Activated naive CD8-positive, alpha-beta T cell treated with anti-CD3 and anti-CD28 coated beads, Interleukin-2, amount 10 ng/mL, durations not matched to agents 7 days and 5 days (primary cell): ENCODE measurements around the gene CBLN4. TPM values are rescaled to one million over a fixed set of nuclear protein-coding genes. Genes with fewer than 3 reads are reported as not detected.

ENCODE experiments used
- ATAC-seq: fragments of 150-1000 bp; cut with Tn5 transposase; one replicate; pipeline ENCODE4 v1.10.0; 2021; ENCODE audit warnings: low read depth, moderate library complexity
- POLR2A ChIA-PET: fragments of 350-600 bp; sonication (Branson Sonifier 250); formaldehyde crosslinking; loops from one replicate; lab custom pipeline; 2021; ENCODE audit warnings: antibody characterized with exemption; lab: Charles Lee
- DNase-seq: peaks from one replicate; pipeline ENCODE4 v3.0.0; 2021
- H3K27ac Mint-ChIP-seq: one replicate; pipeline ENCODE4 v1.8.0; 2022; ENCODE audit warnings: mild to moderate bottlenecking, mixed read lengths
- H3K27me3 Mint-ChIP-seq: one replicate; pipeline ENCODE4 v1.8.0; 2022; ENCODE audit warnings: mild to moderate bottlenecking, moderate library complexity, mixed read lengths
- H3K36me3 Mint-ChIP-seq: one replicate; pipeline ENCODE4 v1.8.0; 2021; ENCODE audit warnings: mild to moderate bottlenecking, mixed read lengths
- H3K4me1 Mint-ChIP-seq: one replicate; pipeline ENCODE4 v1.8.0; 2021; ENCODE audit warnings: mixed read lengths
- H3K4me3 Mint-ChIP-seq: one replicate; pipeline ENCODE4 v1.8.0; 2022; ENCODE audit warnings: mild to moderate bottlenecking, moderate library complexity, mixed read lengths
- H3K9me3 Mint-ChIP-seq: one replicate; pipeline ENCODE4 v1.8.0; 2021; ENCODE audit warnings: mixed read lengths
- total RNA-seq, 2 experiments: library from RNA; stranded (reverse); gene quantifications; one replicate each; pipeline ENCODE4 v1.2.3, GENCODE V29; 2021

CBLN4 gene
- total RNA-seq, 2 experiments from 2014 or later: not detected

DNA sequence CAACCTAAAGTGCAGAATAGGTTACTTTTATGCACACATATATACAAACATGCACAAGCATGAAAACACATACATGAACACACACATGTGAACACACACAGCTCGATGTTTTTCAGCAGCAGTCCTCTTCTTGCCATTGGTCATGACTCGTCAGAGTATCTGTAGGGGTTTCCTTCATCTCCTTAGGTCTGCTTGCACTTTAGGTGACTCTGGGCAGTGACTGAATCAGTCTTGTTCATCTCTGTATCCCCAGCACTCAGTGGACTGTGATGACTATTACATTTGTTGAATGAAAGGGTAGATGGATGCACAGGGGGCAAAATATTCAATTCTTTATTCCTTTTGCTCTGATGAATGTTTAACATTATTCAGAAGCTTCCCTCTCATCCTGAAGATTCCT, 26.8 kb downstream of the CBLN4 start:
- DNase-seq: no peak

DNA sequence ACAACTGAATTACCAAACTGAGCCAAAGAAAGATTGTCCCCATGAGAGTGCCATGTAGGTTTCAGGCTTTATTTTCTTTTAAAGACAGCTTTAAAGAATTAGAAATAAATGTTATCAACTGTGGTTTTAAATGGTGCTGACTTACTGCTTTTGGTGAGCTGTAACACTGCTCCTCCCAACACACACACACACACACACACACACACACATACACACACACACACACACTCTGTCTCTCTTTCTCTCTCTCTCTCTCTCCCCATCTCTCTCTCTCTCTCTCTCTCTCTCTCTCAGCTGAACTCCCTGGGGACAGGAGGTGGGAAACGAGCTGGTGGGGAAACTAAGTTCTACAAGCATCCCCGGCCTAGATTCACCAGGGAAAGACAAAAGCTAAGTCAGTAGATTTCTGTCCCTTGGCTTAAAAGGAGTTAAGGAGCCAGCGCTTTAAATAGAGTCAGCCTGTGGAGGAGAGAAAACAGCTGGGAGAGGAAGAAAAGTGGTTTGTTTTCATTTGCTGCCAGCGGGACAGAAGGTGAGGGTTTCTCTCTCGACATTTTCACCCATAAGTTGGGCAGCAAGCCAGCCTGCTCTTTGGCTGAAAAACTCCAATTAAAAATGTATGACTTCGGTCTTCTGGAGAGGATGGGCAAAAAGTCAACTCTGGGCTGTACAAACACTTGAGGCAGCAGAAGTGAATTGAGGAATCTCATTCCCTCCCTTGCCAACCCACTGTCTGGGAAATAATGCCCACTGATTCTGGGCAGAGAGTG, 27.4 kb downstream of the CBLN4 start:
- Mint-ChIP-seq H3K27me3 (no peaks in the 10 kb centered on the region), H3K36me3 (no peaks in the 10 kb centered on the region), H3K27ac (no peak overlapping the region), H3K4me1 (no peaks in the 10 kb centered on the region), H3K9me3 (peaks cover 3% of the 10 kb centered on the region), H3K4me3 (no peak overlapping the region)
- ATAC-seq (no peak), DNase-seq (no peak)
- POLR2A ChIA-PET: no interaction called here

More for the DNA sequence above, 26.8 kb downstream of the CBLN4 start:
- peaks cover 3% of the 10 kb centered on the region for H3K9me3 Mint-ChIP-seq
- H3K4me1 Mint-ChIP-seq: no peaks in the 10 kb centered on the region
- POLR2A ChIA-PET: no interaction called here
- no peak overlapping the region for H3K27ac Mint-ChIP-seq
- no peaks in the 10 kb centered on the region for H3K27me3 Mint-ChIP-seq
- H3K4me3 Mint-ChIP-seq: no peak overlapping the region
- no peak for ATAC-seq
- H3K36me3 Mint-ChIP-seq: no peaks in the 10 kb centered on the region

DNA sequence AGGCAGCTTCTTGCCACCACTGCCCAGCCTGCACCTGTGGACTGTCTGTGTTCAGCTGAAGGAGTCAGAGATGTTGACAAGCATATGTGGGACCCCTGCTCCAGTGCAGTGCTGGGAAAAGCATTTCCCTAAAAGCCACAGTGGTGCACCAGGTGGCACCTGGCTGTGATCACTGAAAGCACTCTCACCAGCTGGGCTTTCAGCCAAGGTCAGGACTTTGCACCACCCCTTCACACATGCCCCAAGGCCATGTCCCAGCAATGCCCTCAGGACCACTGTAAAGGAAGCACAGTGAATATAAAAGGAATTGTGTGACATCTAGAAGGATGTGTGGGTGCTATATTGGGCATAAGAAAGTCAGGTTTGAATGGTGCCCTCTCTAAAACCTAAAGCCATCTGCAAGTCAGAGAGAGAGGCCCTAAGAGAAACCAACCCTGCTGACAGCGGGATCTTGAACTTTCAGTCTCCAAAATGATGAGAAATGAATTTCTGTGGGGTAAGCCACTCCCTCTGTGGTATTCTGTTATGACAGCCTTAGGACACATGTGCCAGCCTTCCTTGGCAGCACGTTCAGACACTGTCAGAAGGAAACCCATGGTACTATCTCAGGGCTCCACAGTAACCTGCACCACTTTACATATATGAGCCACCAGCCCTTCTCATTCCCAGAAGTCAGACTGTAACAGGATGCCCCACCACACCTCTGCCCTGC, 30.7 kb downstream of the CBLN4 start:
- Mint-ChIP-seq H3K4me1 (no peaks in the 10 kb centered on the region), H3K4me3 (no peak overlapping the region)

DNA sequence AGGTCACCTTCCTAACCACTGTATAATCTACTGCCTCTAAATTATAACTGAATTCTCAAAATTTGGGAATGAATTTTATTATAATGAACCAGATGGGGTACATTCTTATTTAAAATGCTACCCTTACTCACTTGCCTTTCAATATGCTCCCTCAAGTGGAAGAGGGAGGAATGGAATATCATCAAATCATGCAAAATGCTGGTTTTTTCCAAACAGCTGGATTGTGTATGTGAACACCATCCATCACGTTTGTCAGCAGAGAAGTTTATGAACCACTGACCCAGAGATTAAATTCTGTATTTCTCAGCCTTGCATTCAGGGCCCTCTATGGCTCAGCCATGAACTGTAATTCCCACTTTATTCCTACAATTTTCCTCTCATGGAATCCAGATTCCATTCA, 40.5 kb downstream of the CBLN4 start:
- Mint-ChIP-seq H3K9me3 (peaks cover 6% of the 10 kb centered on the region), H3K27me3 (no peaks in the 10 kb centered on the region), H3K4me3 (no peak overlapping the region), H3K4me1 (no peaks in the 10 kb centered on the region), H3K27ac (no peak overlapping the region), H3K36me3 (no peaks in the 10 kb centered on the region)
- DNase-seq (no peak), ATAC-seq (no peak)
- POLR2A ChIA-PET: no interaction called here

More for the DNA sequence above, 30.7 kb downstream of the CBLN4 start:
- H3K27ac Mint-ChIP-seq: no peak overlapping the region
- ATAC-seq (no peak), DNase-seq (no peak)
- no peaks in the 10 kb centered on the region for H3K9me3 Mint-ChIP-seq
- POLR2A ChIA-PET: no interaction called here
- H3K36me3 Mint-ChIP-seq: no peaks in the 10 kb centered on the region
- H3K27me3 Mint-ChIP-seq: no peaks in the 10 kb centered on the region

DNA sequence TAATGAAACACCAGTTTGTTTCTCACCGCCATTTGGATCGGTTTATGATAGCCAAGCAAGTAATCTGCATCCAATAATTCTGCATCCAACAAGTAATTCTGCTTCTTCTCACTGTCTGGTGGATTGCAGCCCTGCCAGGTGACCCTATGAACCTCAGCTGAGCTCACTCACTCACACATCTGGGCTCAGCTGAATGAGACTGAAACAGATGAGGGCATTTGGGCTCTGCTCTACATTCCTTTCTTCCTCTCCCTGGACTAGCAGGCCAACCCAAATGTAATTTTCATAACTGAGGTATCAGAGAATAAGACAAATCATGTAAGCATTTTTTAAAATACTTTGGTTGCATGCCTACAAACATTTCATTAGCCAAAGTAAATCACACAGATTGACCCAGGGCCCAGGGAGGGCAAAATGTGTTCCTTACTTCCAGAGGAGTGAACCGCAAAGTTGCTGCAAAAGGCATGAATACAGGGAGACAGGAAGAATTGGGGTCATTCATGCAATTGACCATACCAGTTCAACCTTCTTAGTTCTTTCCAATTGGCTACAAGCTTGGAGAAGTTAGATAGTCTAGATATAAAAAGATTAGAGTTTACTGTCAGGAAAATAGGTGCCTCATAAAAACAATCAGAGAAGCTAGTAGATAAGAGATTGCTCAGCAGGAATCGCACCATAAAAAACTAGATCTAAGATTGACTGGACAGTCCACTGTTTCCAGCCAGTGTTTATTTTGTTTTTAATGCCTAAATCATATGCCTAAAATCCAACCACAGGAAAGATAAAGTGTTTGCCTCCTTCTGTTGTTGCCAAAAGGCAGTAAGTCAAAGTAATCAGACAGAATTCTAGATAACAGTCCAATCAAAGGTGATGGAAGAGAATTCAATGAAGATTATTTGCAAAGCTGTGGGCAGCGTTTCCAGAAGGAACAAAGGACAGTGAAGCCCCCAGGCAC, 43.7 kb downstream of the CBLN4 start:
- no peak overlapping the region for H3K27ac Mint-ChIP-seq
- POLR2A ChIA-PET: no interaction called here
- peaks cover 3% of the 10 kb centered on the region for H3K9me3 Mint-ChIP-seq
- H3K4me3 Mint-ChIP-seq: no peak overlapping the region
- ATAC-seq: no peak
- H3K36me3 Mint-ChIP-seq: no peaks in the 10 kb centered on the region
- H3K4me1 Mint-ChIP-seq: no peaks in the 10 kb centered on the region
- DNase-seq: no peak
- no peaks in the 10 kb centered on the region for H3K27me3 Mint-ChIP-seq

DNA sequence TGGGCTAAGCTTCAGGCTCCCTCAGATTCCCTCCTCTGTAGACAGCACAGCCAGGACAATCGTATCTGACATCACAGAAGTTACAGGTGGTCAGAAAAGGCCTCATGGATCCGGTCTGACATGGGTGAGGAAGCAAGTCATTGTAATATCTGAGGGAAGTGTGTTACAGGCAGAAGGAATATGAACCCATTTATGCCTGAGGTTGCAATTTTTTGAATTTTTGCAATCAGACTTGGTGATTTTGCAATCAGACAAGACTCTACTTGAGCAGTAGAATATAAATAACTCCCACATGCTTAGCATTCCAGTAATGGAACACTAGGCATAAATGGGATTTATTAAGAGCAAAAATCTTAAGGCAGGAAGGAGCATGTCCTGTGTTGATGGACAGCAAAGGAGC, 52.1 kb downstream of the CBLN4 start:
- no peaks in the 10 kb centered on the region for H3K36me3 Mint-ChIP-seq

DNA sequence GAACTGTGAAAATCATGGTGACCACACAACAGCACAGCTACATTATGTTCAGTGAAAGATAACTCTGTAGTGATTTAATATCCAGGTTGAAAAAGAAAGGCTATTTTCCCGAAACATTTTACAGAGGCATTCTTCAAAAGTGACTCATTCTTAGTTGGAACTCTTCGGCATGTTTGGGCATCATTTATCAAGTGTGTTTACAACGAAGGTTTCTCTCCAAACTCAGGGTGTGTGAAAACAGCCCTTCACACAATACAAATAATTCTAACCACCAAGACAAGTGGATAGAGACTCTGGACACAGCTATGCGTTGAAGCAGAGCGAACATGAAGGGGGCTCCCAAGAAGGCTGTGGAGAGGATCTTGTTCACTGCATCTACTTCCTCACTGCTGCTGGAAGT, 57.6 kb downstream of the CBLN4 start:
- H3K36me3 Mint-ChIP-seq: no peaks in the 10 kb centered on the region
- no peak overlapping the region for H3K27ac Mint-ChIP-seq
- no peaks in the 10 kb centered on the region for H3K4me1 Mint-ChIP-seq
- H3K4me3 Mint-ChIP-seq: no peak overlapping the region
- no peak for DNase-seq
- no peak for ATAC-seq
- H3K27me3 Mint-ChIP-seq: no peaks in the 10 kb centered on the region
- H3K9me3 Mint-ChIP-seq: peaks cover 13% of the 10 kb centered on the region
- POLR2A ChIA-PET: no interaction called here

More for the DNA sequence above, 52.1 kb downstream of the CBLN4 start:
- ATAC-seq: no peak
- no peak overlapping the region for H3K4me3 Mint-ChIP-seq
- no peak for DNase-seq
- no peaks in the 10 kb centered on the region for H3K4me1 Mint-ChIP-seq
- no peak overlapping the region for H3K27ac Mint-ChIP-seq
- POLR2A ChIA-PET: no interaction called here
- no peaks in the 10 kb centered on the region for H3K27me3 Mint-ChIP-seq
- peaks cover 5% of the 10 kb centered on the region for H3K9me3 Mint-ChIP-seq

Other genes with a start within 250 kb of the CBLN4 start
- gene MC3R, start 243.2 kb upstream of the CBLN4 start, total RNA-seq: not detected